Measurements from ENCODE around the gene SLC9A9.

DNA sequence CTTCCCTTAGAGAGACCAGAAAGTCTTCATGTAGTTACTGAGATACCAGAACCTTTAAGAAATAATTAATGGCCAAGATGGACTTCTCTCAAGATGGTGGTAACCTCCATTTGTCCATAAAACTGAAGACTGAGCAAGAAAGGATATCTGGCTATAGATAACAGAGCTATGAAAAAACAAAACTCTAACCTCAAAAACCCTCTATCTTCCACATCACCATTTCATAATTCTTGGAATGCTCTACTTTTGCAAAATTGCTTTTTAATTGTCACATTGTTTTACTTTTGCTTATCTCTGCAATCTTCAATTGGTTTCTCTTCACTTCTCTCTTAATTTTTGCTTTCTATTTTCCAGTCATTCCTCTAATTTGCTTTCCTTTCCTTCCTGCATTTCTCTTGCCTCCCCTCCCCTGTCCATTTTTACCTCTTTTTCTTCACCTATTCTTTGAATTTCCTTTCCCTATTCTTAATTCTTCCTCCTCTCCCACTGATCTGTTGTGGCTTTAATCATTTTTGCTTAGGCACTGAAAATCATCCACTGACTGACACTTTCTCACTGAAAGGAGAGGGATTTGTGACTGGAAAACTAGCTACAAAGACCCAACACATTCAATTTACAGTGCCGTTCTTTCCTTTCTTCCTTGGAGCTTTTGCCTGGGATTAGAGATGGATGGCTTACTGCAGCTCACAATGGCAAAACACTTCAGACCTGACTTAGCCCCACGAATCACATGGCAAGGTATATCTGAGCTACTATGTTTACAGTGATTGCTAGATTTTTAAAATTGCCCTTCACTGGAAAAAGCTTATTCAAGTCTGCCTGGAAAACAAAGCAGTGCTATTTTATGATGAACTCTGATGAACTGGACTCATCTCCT is 485.9 kb downstream of the SLC9A9 start:
- TF ChIP-seq, protein P1, sequence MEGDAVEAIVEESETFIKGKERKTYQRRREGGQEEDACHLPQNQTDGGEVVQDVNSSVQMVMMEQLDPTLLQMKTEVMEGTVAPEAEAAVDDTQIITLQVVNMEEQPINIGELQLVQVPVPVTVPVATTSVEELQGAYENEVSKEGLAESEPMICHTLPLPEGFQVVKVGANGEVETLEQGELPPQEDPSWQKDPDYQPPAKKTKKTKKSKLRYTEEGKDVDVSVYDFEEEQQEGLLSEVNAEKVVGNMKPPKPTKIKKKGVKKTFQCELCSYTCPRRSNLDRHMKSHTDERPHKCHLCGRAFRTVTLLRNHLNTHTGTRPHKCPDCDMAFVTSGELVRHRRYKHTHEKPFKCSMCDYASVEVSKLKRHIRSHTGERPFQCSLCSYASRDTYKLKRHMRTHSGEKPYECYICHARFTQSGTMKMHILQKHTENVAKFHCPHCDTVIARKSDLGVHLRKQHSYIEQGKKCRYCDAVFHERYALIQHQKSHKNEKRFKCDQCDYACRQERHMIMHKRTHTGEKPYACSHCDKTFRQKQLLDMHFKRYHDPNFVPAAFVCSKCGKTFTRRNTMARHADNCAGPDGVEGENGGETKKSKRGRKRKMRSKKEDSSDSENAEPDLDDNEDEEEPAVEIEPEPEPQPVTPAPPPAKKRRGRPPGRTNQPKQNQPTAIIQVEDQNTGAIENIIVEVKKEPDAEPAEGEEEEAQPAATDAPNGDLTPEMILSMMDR (IDR thresholded peaks at IDR 0.05; ENCODE audit: insufficient read depth, low read length): no peak
- TF ChIP-seq GABPA (IDR thresholded peaks at IDR 0.05; ENCODE audit: low read depth): no peak

Measured in HL-60 (cell line).